Epithelial cell of esophagus (primary cell): ENCODE data around the gene SP140.

Source experiments
- DNase-seq: peaks from one replicate; pipeline ENCODE4 v3.0.0; 2010; ENCODE audit warnings: low read depth
- H3K4me3 ChIP-seq: 2 replicates; pipeline ENCODE4 v1.5.1; 2011; ENCODE audit warnings: mild to moderate bottlenecking, low read length, control low read depth
- CTCF ChIP-seq: IDR thresholded peaks from 2 replicates; pipeline ENCODE4 v1.5.1; 2011; ENCODE audit warnings: low read depth, mild to moderate bottlenecking, low read length, control low read depth, inconsistent platforms; ENCODE audit not compliant: insufficient read depth; ENCODE audit errors: missing control alignments

The SP140 gene

GRCh38 chr2:230234845-230235244 is 9.3 kb downstream of the SP140 start:
- DNase-seq = no peak
- H3K4me3 ChIP-seq = no peak overlapping the region
- TF ChIP-seq CTCF = no peak

DNA sequence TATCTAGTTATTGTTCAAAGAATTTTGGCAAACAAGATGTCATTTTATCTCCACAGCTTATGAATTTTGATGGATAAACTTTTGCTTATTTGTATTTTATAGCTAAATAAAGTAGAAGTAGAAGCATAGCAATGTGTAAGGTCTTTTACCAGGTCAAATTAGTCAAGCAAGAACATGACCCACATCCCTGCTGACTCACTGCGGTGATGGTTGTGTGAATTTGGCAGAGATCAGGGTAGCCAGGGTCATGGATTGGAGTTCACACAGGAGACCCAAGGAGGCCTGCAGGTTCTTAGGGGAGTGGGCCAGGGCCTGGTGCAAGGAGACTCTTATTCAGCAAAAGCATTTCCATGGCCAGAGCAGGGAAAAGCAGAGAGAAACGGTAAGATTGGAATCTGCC is 18.7 kb downstream of the SP140 start:
- no peak overlapping the region for H3K4me3 ChIP-seq
- DNase-seq = peak; percentile 30
- TF ChIP-seq CTCF = no peak

- TF ChIP-seq CTCF = no peak
- DNase-seq = no peak
- H3K4me3 ChIP-seq = no peak overlapping the region
These were observed 20.7 kb downstream of the SP140 start for GRCh38 chr2:230246206-230246605.

DNA sequence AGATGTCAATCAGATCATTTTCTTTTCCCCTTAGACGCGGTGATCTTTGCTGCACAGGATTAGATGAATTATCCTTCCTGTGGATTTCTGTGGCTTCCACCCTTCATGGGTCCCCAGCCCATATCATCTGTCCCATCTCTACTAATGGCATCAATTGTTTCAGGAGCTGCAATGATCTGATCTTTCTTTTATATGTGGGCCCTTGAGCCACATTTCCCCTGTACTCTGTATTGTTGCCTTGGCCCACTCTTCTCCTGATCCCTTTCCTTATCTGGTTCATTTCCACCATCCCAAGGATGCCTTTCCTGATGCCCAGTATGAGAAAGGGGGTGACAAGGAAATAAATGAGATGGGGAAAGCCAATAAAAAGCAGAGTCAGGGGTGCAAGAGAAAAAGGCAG is 24.7 kb downstream of the SP140 start:
- no peak for DNase-seq
- no peak for TF ChIP-seq CTCF
- no peak overlapping the region for H3K4me3 ChIP-seq

DNA sequence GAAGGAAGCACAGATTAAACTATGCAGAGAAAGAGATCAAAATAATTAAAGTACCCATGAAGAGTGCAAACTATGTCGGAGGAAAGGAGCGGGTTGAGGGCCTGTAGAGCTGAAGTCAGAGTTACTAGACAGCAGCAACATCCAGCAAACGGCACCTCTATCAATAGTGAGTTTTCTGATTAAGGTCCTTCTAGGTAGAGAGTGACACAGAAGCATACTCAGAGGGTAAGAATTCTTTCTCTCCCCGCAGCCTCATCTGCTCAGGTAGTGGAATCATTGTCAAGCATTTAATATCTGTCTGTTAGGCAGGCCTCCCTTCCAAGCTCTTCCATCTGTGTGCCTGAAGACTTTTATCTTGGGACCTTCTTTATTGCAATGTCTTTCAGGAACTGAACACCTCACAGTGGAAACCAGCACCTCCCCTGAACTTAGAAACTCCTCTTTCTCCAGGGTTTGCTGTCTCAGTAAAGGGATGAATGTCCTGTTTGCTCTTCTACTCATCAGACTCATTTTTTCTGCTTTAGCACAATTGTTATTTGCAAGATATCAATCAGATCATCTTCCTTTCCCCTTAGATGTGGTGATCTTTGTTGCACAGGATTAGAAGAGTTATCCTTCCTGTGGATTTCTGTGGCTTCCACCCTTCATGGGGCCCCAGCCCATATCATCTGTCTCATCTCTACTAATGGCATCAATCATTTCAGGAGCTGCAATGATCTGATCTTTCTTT is 28.8 kb downstream of the SP140 start:
- no peak for DNase-seq
- TF ChIP-seq CTCF = no peak
- H3K4me3 ChIP-seq = no peak overlapping the region

DNA sequence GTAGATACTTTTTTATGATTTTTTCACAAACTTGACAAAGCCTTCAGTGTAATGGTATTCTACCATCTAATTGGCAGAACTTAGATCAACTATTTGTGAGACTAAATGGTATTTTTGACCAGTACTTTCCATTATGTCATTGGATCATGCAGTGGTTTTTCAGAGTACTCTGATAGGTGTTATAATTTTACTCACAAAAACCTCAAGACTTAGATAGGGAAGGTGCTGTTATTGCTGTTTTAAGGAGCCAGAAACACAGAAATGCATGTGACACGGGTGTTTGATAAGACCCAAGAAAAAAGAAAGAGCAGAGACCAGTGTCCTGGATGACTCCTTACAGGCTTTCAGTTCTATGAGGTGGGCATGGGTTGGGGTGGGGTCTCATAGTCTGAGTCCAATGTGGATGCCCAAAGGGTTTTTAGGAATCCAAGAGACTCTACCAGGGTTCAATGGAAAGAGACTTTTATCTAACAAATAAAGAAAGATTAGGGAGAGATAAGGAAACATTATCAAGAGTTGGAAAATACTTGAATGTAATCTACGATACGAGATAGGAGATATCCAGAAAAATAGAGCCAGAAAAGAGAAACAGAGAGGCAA is 31.3 kb downstream of the SP140 start:
- no peak for TF ChIP-seq CTCF
- no peak for DNase-seq
- H3K4me3 ChIP-seq = no peak overlapping the region

GRCh38 chr2:230258483-230258882 is 32.9 kb downstream of the SP140 start:
- DNase-seq = no peak
- no peak for TF ChIP-seq CTCF
- no peak overlapping the region for H3K4me3 ChIP-seq
